Mesenchymal stem cell (in vitro differentiated cells and primary cell): Measurements from ENCODE around the gene ZFX.
A peak's percentile ranks its signal among the peaks of the same experiment; 100 is the strongest.

Experiments used
- DNase-seq: peaks from one replicate; pipeline ENCODE4 v3.0.0-alpha.2; 2013
- H2AFZ ChIP-seq: one replicate; pipeline ENCODE4 v1.6.1; 2013; ENCODE audit warnings: low read depth, mild to moderate bottlenecking, control low read depth, inconsistent platforms, low read length, moderate library complexity
- H2AK5ac ChIP-seq: 2 replicates; pipeline ENCODE4 v1.6.1; 2013; ENCODE audit warnings: low read length, moderate library complexity, mild to moderate bottlenecking, inconsistent platforms; ENCODE audit not compliant: severe bottlenecking
- H2BK120ac ChIP-seq: one replicate; pipeline ENCODE4 v1.6.1; 2013; ENCODE audit warnings: low read depth, mild to moderate bottlenecking, inconsistent platforms, low read length, moderate library complexity
- H2BK12ac ChIP-seq, 2 experiments: one replicate each; pipeline ENCODE4 v1.6.1; 2013; ENCODE audit warnings: inconsistent platforms in 2 of 2, low read length in 2 of 2, mild to moderate bottlenecking in 2 of 2, moderate library complexity in 2 of 2, control low read depth in 1 of 2
- H2BK15ac ChIP-seq: one replicate; pipeline ENCODE4 v1.6.1; 2013; ENCODE audit warnings: mild to moderate bottlenecking, low read depth, inconsistent platforms; ENCODE audit not compliant: poor library complexity, severe bottlenecking
- H2BK5ac ChIP-seq: 2 replicates; pipeline ENCODE4 v1.6.1; 2013; ENCODE audit warnings: low read depth, mild to moderate bottlenecking, low read length, control low read depth, inconsistent platforms; ENCODE audit not compliant: poor library complexity, severe bottlenecking
- H3K14ac ChIP-seq, 2 experiments: one replicate each; pipeline ENCODE4 v1.6.1; 2013; ENCODE audit warnings: inconsistent platforms in 2 of 2, low read length in 2 of 2, control low read depth in 1 of 2, mild to moderate bottlenecking in 1 of 2, moderate library complexity in 1 of 2
- H3K18ac ChIP-seq, 2 experiments: one replicate each; pipeline ENCODE4 v1.6.1; 2013; ENCODE audit warnings: inconsistent platforms in 2 of 2, low read length in 2 of 2, control low read depth in 1 of 2, low read depth in 1 of 2, mild to moderate bottlenecking in 1 of 2
- H3K23ac ChIP-seq, 2 experiments: one replicate each; pipeline ENCODE4 v1.6.1; 2013; ENCODE audit warnings: inconsistent platforms in 2 of 2, low read length in 2 of 2, mild to moderate bottlenecking in 2 of 2, moderate library complexity in 2 of 2, control low read depth in 1 of 2
- H3K27ac ChIP-seq: 2 replicates; pipeline ENCODE4 v1.5.1; 2013; ENCODE audit warnings: mild to moderate bottlenecking, moderate library complexity, low read length, control low read depth, inconsistent platforms; ENCODE audit not compliant: poor library complexity, severe bottlenecking
- H3K27me3 ChIP-seq, 2 experiments: 2 replicates each; pipeline versions ENCODE4 v1.6.1 to v1.7.0; 2013; ENCODE audit warnings: low read length in 2 of 2, mild to moderate bottlenecking in 2 of 2, moderate library complexity in 2 of 2, control low read depth in 1 of 2, inconsistent platforms in 1 of 2; ENCODE audit not compliant: control insufficient read depth in 1 of 2, insufficient read depth in 1 of 2
- H3K36me3 ChIP-seq, 2 experiments: 2 replicates each; pipeline versions ENCODE4 v1.6.1 to v1.7.0; 2013; ENCODE audit warnings: low read length in 2 of 2, control low read depth in 1 of 2, inconsistent platforms in 1 of 2, low read depth in 1 of 2, mild to moderate bottlenecking in 1 of 2; ENCODE audit not compliant: insufficient read depth in 2 of 2, control insufficient read depth in 1 of 2
- H3K4ac ChIP-seq, 2 experiments: one replicate each; pipeline ENCODE4 v1.6.1; 2013; ENCODE audit warnings: inconsistent platforms in 2 of 2, low read length in 2 of 2, mild to moderate bottlenecking in 2 of 2, moderate library complexity in 2 of 2, control low read depth in 1 of 2, low read depth in 1 of 2
- H3K4me1 ChIP-seq: 2 replicates; pipeline ENCODE4 v1.6.1; 2013; ENCODE audit warnings: low read depth, low read length, control low read depth; ENCODE audit not compliant: control insufficient read depth, insufficient read depth
- H3K4me2 ChIP-seq: 2 replicates; pipeline ENCODE4 v1.6.1; 2013; ENCODE audit warnings: low read length, mild to moderate bottlenecking, inconsistent platforms; ENCODE audit not compliant: poor library complexity, severe bottlenecking
- H3K4me3 ChIP-seq, 2 experiments: 2 replicates each; pipeline versions ENCODE4 v1.5.1 to v1.7.0; 2013; ENCODE audit warnings: low read length in 2 of 2, mild to moderate bottlenecking in 2 of 2, control low read depth in 1 of 2, low read depth in 1 of 2; ENCODE audit not compliant: insufficient read depth in 1 of 2
- H3K79me1 ChIP-seq: replicated peaks from 2 replicates; pipeline ENCODE4 v1.6.1; 2013; ENCODE audit warnings: mild to moderate bottlenecking, control low read depth, low read length, inconsistent platforms; ENCODE audit not compliant: poor library complexity, severe bottlenecking
- H3K9ac ChIP-seq: 2 replicates; pipeline ENCODE4 v1.7.0; 2013; ENCODE audit warnings: mild to moderate bottlenecking, low read length, moderate library complexity
- H3K9me3 ChIP-seq: 2 replicates; pipeline ENCODE4 v1.7.0; 2013; ENCODE audit warnings: mild to moderate bottlenecking, low read length; ENCODE audit not compliant: control insufficient read depth
- H4K8ac ChIP-seq: one replicate; pipeline ENCODE4 v1.6.1; 2013; ENCODE audit warnings: inconsistent platforms, mild to moderate bottlenecking, low read length, moderate library complexity
- H4K91ac ChIP-seq: one replicate; pipeline ENCODE4 v1.6.1; 2013; ENCODE audit warnings: mild to moderate bottlenecking, low read length, inconsistent platforms
- WGBS: methylation state at CpG from one replicate; pipeline ENCODE4 v1.1.7; 2013; ENCODE audit warnings: mixed read lengths; 5-methylcytosine and 5-hydroxymethylcytosine counted together

Gene ZFX

GRCh38 chrX:24167719-24168472 lies 18.4 kb downstream of the ZFX start:
- Histone ChIP-seq H3K14ac (no peak overlapping the region), H3K18ac (no peak overlapping the region), H2BK5ac (no peak overlapping the region), H2AFZ (no peak overlapping the region), H2AK5ac (no peak overlapping the region), H3K27ac (no peak overlapping the region), H3K4ac (no peak overlapping the region), H3K27me3 (no peaks in the 10 kb centered on the region), H3K23ac (no peak overlapping the region), H2BK15ac (no peak overlapping the region), H4K91ac (no peak overlapping the region), H3K79me1 (no peaks in the 10 kb centered on the region), H2BK120ac (no peak overlapping the region), H3K9me3 (no peaks in the 10 kb centered on the region), H3K36me3 (peaks cover 0 to 24% of the 10 kb centered on the region in 2 experiments), H3K4me3 (no peak overlapping the region), H3K4me2 (no peak overlapping the region), H3K9ac (peak overlapping the region; percentile 14), H3K4me1 (no peaks in the 10 kb centered on the region), H2BK12ac (no peak overlapping the region), H4K8ac (no peak overlapping the region)
- no peak for DNase-seq

DNA sequence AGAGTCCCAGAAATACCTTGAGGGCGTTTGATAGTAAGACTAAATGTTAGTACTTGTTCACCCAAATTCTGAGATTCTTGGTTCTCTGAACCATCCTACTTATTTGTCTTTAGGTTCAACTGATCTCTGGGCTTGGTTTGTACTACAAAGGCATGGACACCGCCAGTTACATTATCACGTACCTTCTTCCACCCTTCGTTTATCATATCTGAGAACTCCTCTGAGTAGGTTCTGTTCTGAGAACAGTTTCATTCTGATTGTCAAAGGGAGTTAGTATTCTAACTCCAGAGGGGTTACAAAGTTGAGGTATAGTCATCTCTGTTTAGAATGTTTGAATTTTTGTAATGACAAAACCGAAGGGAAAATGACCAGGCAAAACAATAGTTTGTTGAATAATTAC lies 19.3 kb downstream of the ZFX start:
- Histone ChIP-seq H3K27ac (no peak overlapping the region), H3K9ac (peak overlapping the region; percentile 13), H3K79me1 (no peaks in the 10 kb centered on the region), H2BK15ac (no peak overlapping the region), H3K4me1 (no peaks in the 10 kb centered on the region), H3K18ac (no peak overlapping the region), H3K36me3 (peaks cover 4 to 31% of the 10 kb centered on the region in 2 experiments), H3K4me2 (no peak overlapping the region), H4K8ac (no peak overlapping the region), H4K91ac (no peak overlapping the region), H3K4ac (no peak overlapping the region), H3K23ac (no peak overlapping the region), H3K14ac (no peak overlapping the region), H2AFZ (no peak overlapping the region), H2AK5ac (no peak overlapping the region), H2BK120ac (no peak overlapping the region), H3K27me3 (no peaks in the 10 kb centered on the region), H2BK12ac (no peak overlapping the region), H2BK5ac (no peak overlapping the region), H3K9me3 (no peaks in the 10 kb centered on the region), H3K4me3 (peak overlapping the region in 1 of 2 experiments; percentile 9)
- WGBS = 98% methylated on average over 3 of the region's 5 CpGs
- DNase-seq = no peak

GRCh38 chrX:24169211-24169610 lies 19.7 kb downstream of the ZFX start:
- no peak overlapping the region for H2BK12ac ChIP-seq
- peaks cover 6 to 33% of the 10 kb centered on the region in 2 experiments for H3K36me3 ChIP-seq
- H3K4ac ChIP-seq = no peak overlapping the region
- DNase-seq = no peak
- no peak overlapping the region for H3K4me3 ChIP-seq
- no peak overlapping the region for H3K14ac ChIP-seq
- no peak overlapping the region for H2AFZ ChIP-seq
- no peaks in the 10 kb centered on the region for H3K9me3 ChIP-seq
- no peak overlapping the region for H2BK5ac ChIP-seq
- no peaks in the 10 kb centered on the region for H3K79me1 ChIP-seq
- H2AK5ac ChIP-seq = no peak overlapping the region
- H2BK120ac ChIP-seq = no peak overlapping the region
- no peaks in the 10 kb centered on the region for H3K27me3 ChIP-seq
- no peak overlapping the region for H3K9ac ChIP-seq
- H2BK15ac ChIP-seq = no peak overlapping the region
- H3K4me1 ChIP-seq = no peaks in the 10 kb centered on the region
- no peak overlapping the region for H3K4me2 ChIP-seq
- H3K23ac ChIP-seq = no peak overlapping the region
- H3K18ac ChIP-seq = no peak overlapping the region
- 81% methylated on average over 3 of the region's 3 CpGs for WGBS
- no peak overlapping the region for H4K91ac ChIP-seq
- no peak overlapping the region for H4K8ac ChIP-seq
- no peak overlapping the region for H3K27ac ChIP-seq

DNA sequence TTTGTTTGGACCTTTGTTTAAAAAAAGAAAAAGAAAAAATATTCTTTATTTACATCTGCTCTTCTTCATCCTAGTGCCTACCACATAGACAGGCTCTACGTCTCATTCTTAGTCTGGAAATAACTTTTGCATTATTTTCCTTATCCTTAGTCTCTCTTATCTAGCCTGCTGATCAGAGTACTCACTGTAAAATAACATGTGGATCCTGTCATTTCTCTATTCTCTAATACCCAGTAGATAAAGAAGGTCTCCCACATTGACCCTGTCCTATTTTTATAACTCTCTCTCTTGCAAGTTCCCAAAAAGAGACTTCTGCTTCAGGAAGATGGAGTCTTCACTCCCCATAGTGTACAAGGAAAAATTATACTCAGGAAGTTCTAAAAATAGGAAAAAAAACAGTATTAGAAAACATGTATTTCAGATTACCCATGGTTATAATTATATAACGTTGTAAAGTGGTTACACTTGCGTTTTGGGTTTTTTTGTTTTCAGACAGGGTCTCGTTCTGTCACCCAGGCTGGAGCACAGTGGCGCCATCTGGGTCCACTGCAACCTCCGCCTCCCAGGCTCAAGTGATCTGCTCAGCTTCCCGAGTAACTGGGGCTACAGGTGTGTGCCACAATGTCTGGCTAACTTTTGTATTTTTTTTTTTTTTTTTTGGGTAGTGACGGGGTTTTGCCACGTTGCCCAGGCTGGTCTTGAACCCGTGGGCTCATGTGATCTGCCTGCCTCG lies 23.8 kb downstream of the ZFX start:
- Histone ChIP-seq H3K27me3 (no peaks in the 10 kb centered on the region), H3K4me2 (no peak overlapping the region), H4K91ac (no peak overlapping the region), H3K14ac (no peak overlapping the region), H2AFZ (no peak overlapping the region), H3K27ac (no peak overlapping the region), H3K36me3 (peaks cover 10 to 54% of the 10 kb centered on the region in 2 experiments), H2BK15ac (no peak overlapping the region), H3K9ac (no peak overlapping the region), H3K18ac (no peak overlapping the region), H2BK12ac (no peak overlapping the region), H2AK5ac (no peak overlapping the region), H3K4me1 (no peaks in the 10 kb centered on the region), H3K23ac (no peak overlapping the region), H3K79me1 (no peaks in the 10 kb centered on the region), H3K4ac (no peak overlapping the region), H3K9me3 (no peaks in the 10 kb centered on the region), H2BK5ac (no peak overlapping the region), H3K4me3 (no peak overlapping the region), H4K8ac (no peak overlapping the region), H2BK120ac (no peak overlapping the region)
- WGBS = 90% methylated on average over 6 of the region's 11 CpGs
- DNase-seq = peak; percentile 54
